PC-9 (cell line): ENCODE results near the gene GMEB1. TPM values are rescaled to one million over a fixed set of nuclear protein-coding genes. Genes with fewer than 3 reads are reported as not detected.
"Not testable (repeated sequence)": the region's sequence is repeated elsewhere in the genome, so short reads cannot be mapped to it uniquely, and the experiment has no call there.

ENCODE experiments used
- BruUV-seq: library from RNA; stranded (reverse); fragments of 400-500 nt; replicated peaks from 2 replicates; lab custom pipeline; 2021; lab: Mats Ljungman, UMichigan
- CTCF ChIA-PET: fragments of 300-600 bp; sonication (Branson Sonifier 250); formaldehyde crosslinking; loops from one replicate; lab custom pipeline; 2022; ENCODE audit warnings: antibody characterized with exemption; lab: Charles Lee
- POLR2A ChIA-PET: fragments of 300-600 bp; sonication (Branson Sonifier 250); formaldehyde crosslinking; loops from one replicate; lab custom pipeline; 2022; ENCODE audit warnings: antibody characterized with exemption; ENCODE audit not compliant: unreplicated experiment; lab: Charles Lee
- DNase-seq, 2 experiments: peaks; one replicate each; pipeline versions ENCODE4 v3.0.0 to v3.0.0-alpha.2; 2015 to 2022; ENCODE audit warnings: mixed read lengths in 1 of 2
- H2AFZ ChIP-seq: fragments of 200-600 bp; sonication (generic); 2 replicates; pipeline ENCODE4 v1.8.1; 2017; ENCODE audit warnings: antibody characterized with exemption
- H3F3A ChIP-seq: fragments of 200-600 bp; sonication (generic); 2 replicates; pipeline ENCODE4 v1.8.1; 2017; ENCODE audit warnings: antibody characterized with exemption, mild to moderate bottlenecking, low read depth; ENCODE audit not compliant: insufficient read depth
- H3K27ac ChIP-seq: fragments of 200-600 bp; sonication (generic); 2 replicates; pipeline ENCODE4 v1.6.1; 2016; ENCODE audit warnings: mixed run types
- H3K27me3 ChIP-seq: fragments of 200-600 bp; sonication (generic); 2 replicates; pipeline ENCODE4 v1.6.1; 2016; ENCODE audit warnings: low read depth, mixed run types; ENCODE audit not compliant: insufficient read depth
- H3K36me3 ChIP-seq: fragments of 200-600 bp; sonication (generic); 2 replicates; pipeline ENCODE4 v1.6.1; 2016; ENCODE audit warnings: low read depth, mixed run types
- H3K4me1 ChIP-seq: fragments of 200-600 bp; sonication (generic); replicated peaks from 2 replicates; pipeline ENCODE4 v1.6.1; 2016; ENCODE audit warnings: mixed run types; ENCODE audit not compliant: insufficient read depth
- H3K4me2 ChIP-seq: fragments of 200-600 bp; sonication (generic); 2 replicates; pipeline ENCODE4 v1.6.1; 2017; ENCODE audit warnings: mixed run types
- H3K4me3 ChIP-seq: fragments of 200-600 bp; sonication (generic); 2 replicates; pipeline ENCODE4 v1.6.1; 2016; ENCODE audit warnings: mixed run types
- H3K79me2 ChIP-seq: fragments of 200-600 bp; sonication (generic); 2 replicates; pipeline ENCODE4 v1.6.1; 2017; ENCODE audit warnings: low read depth, mixed run types
- H3K9me2 ChIP-seq: fragments of 200-600 bp; sonication (generic); 2 replicates; pipeline ENCODE4 v1.8.1; 2017; ENCODE audit warnings: mild to moderate bottlenecking; ENCODE audit not compliant: insufficient read depth
- H3K9me3 ChIP-seq: fragments of 200-600 bp; sonication (generic); 2 replicates; pipeline ENCODE4 v1.8.1; 2016; ENCODE audit warnings: low read depth; ENCODE audit not compliant: insufficient read depth
- H4K20me1 ChIP-seq: fragments of 200-600 bp; sonication (generic); 2 replicates; pipeline ENCODE4 v1.8.1; 2017; ENCODE audit not compliant: insufficient read depth
- CTCF ChIP-seq: fragments of 200-600 bp; sonication (generic); conservative IDR thresholded peaks from 2 replicates; pipeline ENCODE4 v1.6.1; 2017; ENCODE audit warnings: mixed run types, antibody characterized with exemption, mild to moderate bottlenecking, moderate library complexity
- EZH2 ChIP-seq: fragments of 200-600 bp; sonication (generic); IDR thresholded peaks from 2 replicates; pipeline ENCODE4 v1.8.0; 2017; ENCODE audit warnings: antibody characterized with exemption, low read depth
- intact Hi-C: fragments of 100-400 bp; cut with micrococcal nuclease; formaldehyde crosslinking; loops from one replicate; pipeline ENCODE4 v1.10.0; 2022; ENCODE audit not compliant: unreplicated experiment
- total RNA-seq: library from RNA; stranded (reverse); gene quantifications from 2 replicates; pipeline ENCODE4 v1.2.3, GENCODE V29; 2021

Gene GMEB1
- total RNA-seq, 1 experiment from 2014 or later = 9.7 TPM

- no peaks in the 10 kb centered on the region for H4K20me1 ChIP-seq
- CTCF ChIA-PET = no interaction called here
- H3K27ac ChIP-seq = no peak overlapping the region
- intact Hi-C loops = loop anchor here (2.0 kb wide), 1 partner anchor 59 kb away; no protein-coding TSS in a partner anchor
- no TSS peak for BruUV-seq
- POLR2A ChIA-PET = no interaction called here
- no peaks in the 10 kb centered on the region for H3K9me3 ChIP-seq
- no peaks in the 10 kb centered on the region for H3K36me3 ChIP-seq
- DNase-seq = no peak
- H3K27me3 ChIP-seq = no peaks in the 10 kb centered on the region
- H3K4me3 ChIP-seq = no peak overlapping the region
- H3K79me2 ChIP-seq = peaks cover 15% of the 10 kb centered on the region
- H2AFZ ChIP-seq = no peak overlapping the region
- no peaks in the 10 kb centered on the region for H3K9me2 ChIP-seq
- H3K4me2 ChIP-seq = no peak overlapping the region
- 0 out of 2 replicates have a peak, but pooled peaks cover 2% of the 10 kb centered on the region for H3K4me1 ChIP-seq
- TF ChIP-seq CTCF (no peak), EZH2 (no peak)
- H3F3A ChIP-seq = peaks cover 16% of the 10 kb centered on the region
Observed at GRCh38 chr1:28671254-28671780, 2.7 kb downstream of the GMEB1 start.

- H3K4me1 ChIP-seq, H3K4me2 ChIP-seq, H3K9me2 ChIP-seq, DNase-seq, H4K20me1 ChIP-seq, POLR2A ChIA-PET, CTCF ChIA-PET, intact Hi-C loops, H3K27ac ChIP-seq, BruUV-seq, H3K4me3 ChIP-seq, H3K27me3 ChIP-seq, H3K9me3 ChIP-seq, H3K36me3 ChIP-seq, H2AFZ ChIP-seq: not testable (repeated sequence)
- peaks cover 15% of the 10 kb centered on the region for H3K79me2 ChIP-seq
- H3F3A ChIP-seq = peaks cover 16% of the 10 kb centered on the region
Observed at GRCh38 chr1:28672971-28673370, 4.4 kb downstream of the GMEB1 start.

GRCh38 chr1:28675924-28676257, 7.3 kb downstream of the GMEB1 start:
- Histone ChIP-seq H2AFZ (no peak overlapping the region), H3K27ac (peak overlapping the region; percentile 29; the same call in 1 of the 2 replicates), H3K27me3 (no peaks in the 10 kb centered on the region), H3F3A (0 out of 2 replicates have a peak, but pooled peaks cover 2% of the 10 kb centered on the region), H3K4me2 (no peak overlapping the region), H3K4me1 (0 out of 2 replicates have a peak, but pooled peaks cover 2% of the 10 kb centered on the region), H3K9me2 (no peaks in the 10 kb centered on the region), H3K4me3 (no peak overlapping the region), H3K9me3 (no peaks in the 10 kb centered on the region), H4K20me1 (no peaks in the 10 kb centered on the region), H3K79me2 (no peaks in the 10 kb centered on the region), H3K36me3 (no peaks in the 10 kb centered on the region)
- ChIA-PET CTCF (interaction anchor here (0.7 kb wide), 1 partner anchor 541 kb away, joined by 10 read pairs; no protein-coding TSS in a partner anchor), POLR2A (interaction anchor here (0.7 kb wide), 1 partner anchor 1256 kb away, joined by 3 read pairs; no protein-coding TSS in a partner anchor)
- no peak for DNase-seq
- BruUV-seq = no TSS peak
- intact Hi-C loops = no loop called here
- TF ChIP-seq EZH2 = no peak
- TF ChIP-seq CTCF = no peak

GRCh38 chr1:28680151-28680550, 11.6 kb downstream of the GMEB1 start:
- Histone ChIP-seq H3K9me2 (no peaks in the 10 kb centered on the region), H3K27me3 (no peaks in the 10 kb centered on the region), H3F3A (no peaks in the 10 kb centered on the region), H3K36me3 (no peaks in the 10 kb centered on the region), H3K4me3 (no peak overlapping the region), H3K79me2 (no peaks in the 10 kb centered on the region), H2AFZ (no peak overlapping the region), H3K9me3 (no peaks in the 10 kb centered on the region), H3K4me2 (no peak overlapping the region), H3K4me1 (0 out of 2 replicates have a peak, but pooled peaks cover 2% of the 10 kb centered on the region), H4K20me1 (no peaks in the 10 kb centered on the region), H3K27ac (no peak overlapping the region)
- no peak for DNase-seq
- ChIA-PET POLR2A (interaction anchor here (0.7 kb wide), 1 partner anchor 65 kb away, joined by 12 read pairs; no protein-coding TSS in a partner anchor), CTCF (no interaction called here)
- intact Hi-C loops = no loop called here
- TF ChIP-seq EZH2 (no peak), CTCF (no peak)
- BruUV-seq = no TSS peak
